H1 (cell line): ENCODE results near the gene KCNC4. TPM values are rescaled to one million over a fixed set of nuclear protein-coding genes. Genes with fewer than 3 reads are reported as not detected.

Experiments
- CTCF ChIA-PET: fragments of 300-600 bp; sonication (Branson Sonifier 250); formaldehyde crosslinking; loops from one replicate; lab custom pipeline; 2021; ENCODE audit not compliant: partially characterized antibody; lab: Charles Lee
- POLR2A ChIA-PET: fragments of 300-600 bp; sonication (Branson Sonifier 250); formaldehyde crosslinking; loops from one replicate; lab custom pipeline; 2021; ENCODE audit warnings: inconsistent platforms; ENCODE audit not compliant: partially characterized antibody; lab: Charles Lee
- DNase-seq, 2 experiments: peaks; one replicate each; pipeline versions ENCODE4 v3.0.0 to v3.0.0-alpha.2; 2010 to 2022; ENCODE audit warnings: low spot score in 2 of 2, low read depth in 1 of 2, mixed read lengths in 1 of 2
- FAIRE-seq: peaks from 2 replicates; lab custom pipeline; 2011; peaks lifted over from hg19 to GRCh38; lab: Jason Lieb, UNC
- H2AFZ ChIP-seq: 2 replicates; pipeline ENCODE4 v1.8.1; 2012; ENCODE audit warnings: low read length, inconsistent platforms
- H2AK5ac ChIP-seq: 2 replicates; pipeline ENCODE4 v1.6.1; 2013; ENCODE audit warnings: low read depth, low read length
- H2BK120ac ChIP-seq: replicated peaks from 2 replicates; pipeline ENCODE3; 2013; ENCODE audit warnings: low read depth, low read length, inconsistent platforms
- H2BK12ac ChIP-seq: 2 replicates; pipeline ENCODE4 v1.6.1; 2013; ENCODE audit warnings: low read depth, low read length
- H2BK15ac ChIP-seq: 2 replicates; pipeline ENCODE4 v1.6.1; 2013; ENCODE audit warnings: low read length
- H2BK20ac ChIP-seq: 2 replicates; pipeline ENCODE4 v1.6.1; 2013; ENCODE audit warnings: low read length
- H2BK5ac ChIP-seq: 2 replicates; pipeline ENCODE4 v1.6.1; 2013; ENCODE audit warnings: low read depth, low read length
- H3K14ac ChIP-seq: 2 replicates; pipeline ENCODE4 v1.6.1; 2013; ENCODE audit warnings: inconsistent platforms; ENCODE audit not compliant: insufficient read length
- H3K18ac ChIP-seq: 2 replicates; pipeline ENCODE4 v1.6.1; 2013; ENCODE audit warnings: low read length; ENCODE audit errors: extremely low read depth
- H3K23ac ChIP-seq: 2 replicates; pipeline ENCODE4 v1.6.1; 2013; ENCODE audit warnings: inconsistent platforms; ENCODE audit not compliant: insufficient read length
- H3K23me2 ChIP-seq: 2 replicates; pipeline ENCODE4 v1.6.1; 2013; ENCODE audit warnings: low read depth, low read length
- H3K27ac ChIP-seq: 2 replicates; pipeline ENCODE4 v1.6.1; 2011; ENCODE audit warnings: low read depth, low read length, inconsistent platforms
- H3K27me3 ChIP-seq, 4 experiments: replicated peaks in 1 of 4; 1 replicate in 1 of 4; 2 replicates in 3 of 4; pipeline versions ENCODE4 v1.6.1 to v1.8.1; 2011 to 2013; ENCODE audit warnings: low read length in 3 of 4, mild to moderate bottlenecking in 3 of 4, inconsistent platforms in 2 of 4, mixed read lengths in 2 of 4, moderate library complexity in 1 of 4; ENCODE audit not compliant: control insufficient read depth in 3 of 4, insufficient read depth in 3 of 4; ENCODE audit errors: extremely low read depth in 1 of 4
- H3K36me3 ChIP-seq, 4 experiments: 2 replicates each; pipeline versions ENCODE4 v1.6.1 to v1.8.1; 2011 to 2013; ENCODE audit warnings: mild to moderate bottlenecking in 4 of 4, low read length in 3 of 4, moderate library complexity in 2 of 4, control low read depth in 1 of 4, inconsistent platforms in 1 of 4; ENCODE audit not compliant: insufficient read depth in 4 of 4, control insufficient read depth in 2 of 4
- H3K4ac ChIP-seq: replicated peaks from 2 replicates; pipeline ENCODE3; 2013; ENCODE audit warnings: low read length, low read depth, mixed read lengths, inconsistent platforms; ENCODE audit not compliant: insufficient read length
- H3K4me1 ChIP-seq, 4 experiments: replicated peaks in 1 of 4; 1 replicate in 1 of 4; 2 replicates in 3 of 4; pipeline versions ENCODE4 v1.6.1 to v1.8.1; 2011 to 2013; ENCODE audit warnings: low read length in 3 of 4, inconsistent platforms in 2 of 4, mixed read lengths in 1 of 4; ENCODE audit not compliant: insufficient read depth in 4 of 4, control insufficient read depth in 3 of 4
- H3K4me2 ChIP-seq, 2 experiments: 2 replicates each; pipeline versions ENCODE4 v1.6.1 to v1.8.1; 2011 to 2013; ENCODE audit warnings: low read depth in 2 of 2, low read length in 2 of 2, control low read depth in 1 of 2, inconsistent platforms in 1 of 2, mild to moderate bottlenecking in 1 of 2; ENCODE audit not compliant: insufficient read depth in 1 of 2
- H3K4me3 ChIP-seq, 4 experiments: fragments of 200-600, 300-600 bp in 1 of 4; sonication (generic), shearing (Covaris generic), sonication (Bioruptor Twin) in 1 of 4; 2 replicates each; pipeline versions ENCODE4 v1.5.1 to v1.8.1; 2011 to 2016; ENCODE audit warnings: low read length in 4 of 4, low read depth in 3 of 4, control low read depth in 2 of 4, inconsistent platforms in 2 of 4, mild to moderate bottlenecking in 2 of 4, mixed read lengths in 1 of 4, moderate library complexity in 1 of 4; ENCODE audit not compliant: insufficient read depth in 2 of 4; ENCODE audit errors: extremely low read depth in 1 of 4
- H3K56ac ChIP-seq: replicated peaks from 2 replicates; pipeline ENCODE3; 2013; ENCODE audit warnings: low read depth, mild to moderate bottlenecking, mixed read lengths, low read length, inconsistent platforms; ENCODE audit not compliant: insufficient read length
- H3K79me1 ChIP-seq: 2 replicates; pipeline ENCODE4 v1.6.1; 2013; ENCODE audit warnings: low read depth, low read length, control low read depth
- H3K79me2 ChIP-seq, 2 experiments: 2 replicates each; pipeline versions ENCODE4 v1.6.1 to v1.8.1; 2012 to 2013; ENCODE audit warnings: low read length in 2 of 2, mild to moderate bottlenecking in 2 of 2, inconsistent platforms in 1 of 2; ENCODE audit not compliant: insufficient read depth in 2 of 2, control insufficient read depth in 1 of 2
- H3K9ac ChIP-seq, 4 experiments: replicated peaks in 1 of 4; 1 replicate in 1 of 4; 2 replicates in 3 of 4; pipeline versions ENCODE4 v1.6.1 to v1.8.1; 2011 to 2013; ENCODE audit warnings: low read depth in 3 of 4, low read length in 3 of 4, control low read depth in 2 of 4, mild to moderate bottlenecking in 2 of 4, moderate library complexity in 2 of 4, inconsistent platforms in 1 of 4; ENCODE audit errors: extremely low read depth in 1 of 4
- H3K9me3 ChIP-seq, 2 experiments: 2 replicates each; pipeline versions ENCODE4 v1.6.1 to v1.8.1; 2012 to 2013; ENCODE audit warnings: mild to moderate bottlenecking in 2 of 2, moderate library complexity in 2 of 2, control low read depth in 1 of 2, inconsistent platforms in 1 of 2, low read depth in 1 of 2, low read length in 1 of 2, mixed read lengths in 1 of 2; ENCODE audit not compliant: insufficient read depth in 2 of 2
- H4K20me1 ChIP-seq, 2 experiments: replicated peaks in 1 of 2; 2 replicates each; pipeline versions ENCODE3 to v1.8.1; 2011 to 2013; ENCODE audit warnings: inconsistent platforms in 2 of 2, low read length in 2 of 2, mild to moderate bottlenecking in 1 of 2; ENCODE audit not compliant: insufficient read depth in 2 of 2, control insufficient read depth in 1 of 2
- H4K5ac ChIP-seq: 2 replicates; pipeline ENCODE4 v1.6.1; 2013; ENCODE audit warnings: low read length, low read depth, mixed read lengths, inconsistent platforms; ENCODE audit not compliant: insufficient read length
- H4K8ac ChIP-seq: 2 replicates; pipeline ENCODE4 v1.8.0; 2013; ENCODE audit warnings: mild to moderate bottlenecking, moderate library complexity, low read length, inconsistent platforms; ENCODE audit not compliant: insufficient read depth; ENCODE audit errors: extremely low read depth
- H4K91ac ChIP-seq: replicated peaks from 2 replicates; pipeline ENCODE3; 2013; ENCODE audit warnings: low read length, mixed read lengths, inconsistent platforms; ENCODE audit not compliant: insufficient read length
- CEBPB ChIP-seq: IDR thresholded peaks from 2 replicates; pipeline ENCODE4 v1.6.1; 2012; ENCODE audit warnings: low read depth, low read length
- JUN ChIP-seq: IDR thresholded peaks from 2 replicates; pipeline ENCODE4 v1.6.1; 2011; ENCODE audit warnings: low read depth, mild to moderate bottlenecking, improper control_type of control experiment, low read length
- JUND ChIP-seq: IDR thresholded peaks from 2 replicates; pipeline ENCODE4 v1.6.1; 2011; ENCODE audit warnings: mild to moderate bottlenecking, improper control_type of control experiment, low read length
- SAP30 ChIP-seq: fragments of 300-600 bp; sonication (generic); IDR thresholded peaks from 2 replicates; pipeline ENCODE4 v1.7.1; 2012; ENCODE audit warnings: low read length, moderate library complexity, mild to moderate bottlenecking, inconsistent platforms; ENCODE audit not compliant: insufficient read depth, insufficient replicate concordance
- YY1 ChIP-seq: IDR thresholded peaks from 2 replicates; pipeline ENCODE4 v1.6.1; 2011; ENCODE audit warnings: low read depth, mild to moderate bottlenecking, low read length
- WGBS, 2 experiments: shearing (Covaris generic) in 1 of 2; methylation state at CpG; one replicate each; pipeline versions ENCODE4 v1.1.6 to v1.1.7; 2013 to 2015; ENCODE audit warnings: low lambda C conversion rate in 2 of 2, mixed read lengths in 2 of 2, inconsistent platforms in 1 of 2, low coverage in 1 of 2, missing lambda C conversion rate in 1 of 2; ENCODE audit not compliant: insufficient replicate concordance in 2 of 2, insufficient coverage in 1 of 2, insufficient read length in 1 of 2; ENCODE audit errors: extremely low coverage in 1 of 2, missing lambda C conversion rate in 1 of 2; 5-methylcytosine and 5-hydroxymethylcytosine counted together
- polyA plus RNA-seq, 7 experiments: library from polyadenylated mRNA; depleted of rRNA in 3 of 7; stranded (reverse) in 5 of 7; unstranded in 2 of 7; fragments of >200 nt in 5 of 7; fragments of 200-250 nt in 2 of 7; gene quantifications; 1 replicate in 5 of 7; 2 replicates in 1 of 7; 4 replicates in 1 of 7; pipeline versions ENCODE4 v1.2.1 to v1.2.3, GENCODE V29; 2011 to 2013; ENCODE audit warnings: missing spikeins in 2 of 7, mixed read lengths in 2 of 7
- total RNA-seq: library from RNA; stranded (reverse); fragmentation: NEBNext Ultra II Directional; extraction: Animal tissue kit (Norgen Biotek cat#: 25700); gene quantifications from 2 replicates; pipeline ENCODE4 v1.2.1, GENCODE V29; 2021

The KCNC4 gene
- total and polyA plus RNA-seq, 2 of the 8 experiments (the other 6 are each of a cell fraction or from before 2014, with no cell fraction given) = 8.1 to 11.2 TPM

DNA sequence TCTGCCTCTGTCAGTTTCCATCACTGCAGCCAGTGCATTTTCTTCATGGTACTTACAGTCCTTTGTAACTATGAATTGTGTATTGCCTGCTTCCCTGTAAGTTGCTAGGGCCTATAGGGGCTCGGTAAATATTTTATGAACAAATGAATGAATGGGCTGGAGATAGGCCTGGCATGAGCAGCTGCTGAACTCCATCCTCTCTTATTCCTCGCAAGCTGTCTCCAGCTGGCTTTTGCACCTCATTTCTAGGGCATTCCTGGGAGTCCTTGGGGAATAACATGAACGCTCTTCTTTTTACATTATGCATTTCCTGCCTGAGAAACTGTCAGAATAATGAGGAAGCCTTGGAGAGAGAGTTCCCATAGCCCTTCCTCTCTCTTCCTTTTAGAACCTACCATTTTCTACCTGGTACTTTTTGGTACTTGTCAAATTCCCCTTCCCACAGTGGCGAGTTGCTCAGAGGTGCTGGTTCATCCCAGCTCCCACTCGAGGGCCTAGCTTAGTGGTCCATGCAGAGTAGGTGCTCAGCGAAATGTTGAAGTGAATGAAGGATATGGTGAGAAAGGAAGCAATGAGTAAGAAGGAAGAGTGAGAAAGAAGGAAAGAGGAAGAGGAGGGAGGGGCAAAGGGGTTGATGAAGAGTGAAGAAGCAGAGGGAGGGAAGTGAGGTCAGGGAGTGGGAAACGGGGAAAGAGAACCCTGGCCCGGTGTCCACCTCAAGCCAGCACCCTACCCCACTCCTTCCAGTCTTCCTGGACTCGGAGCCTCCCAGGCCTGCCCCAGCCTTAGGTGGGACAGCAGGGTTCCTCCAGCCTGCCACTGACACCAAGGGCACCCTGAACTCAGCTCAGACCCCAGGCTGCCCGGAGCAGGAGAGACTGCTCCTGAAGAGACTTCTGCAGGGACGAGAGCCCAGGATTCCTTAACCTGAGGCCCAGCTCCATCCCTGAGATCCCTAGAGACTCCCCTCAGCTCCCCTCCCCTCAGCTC is 29.6 kb downstream of the KCNC4 start:
- Histone ChIP-seq H3K4me1 (peaks cover 0 to 21% (median 14%) of the 10 kb centered on the region in 4 experiments; a peak in 6 of 7 replicates), H3K4me2 (no peak overlapping the region), H3K9me3 (no peaks in the 10 kb centered on the region), H3K27ac (no peak overlapping the region), H3K23ac (no peak overlapping the region), H2AFZ (no peak overlapping the region), H2BK20ac (no peak overlapping the region), H2BK12ac (peak overlapping the region; percentile 50; the same call in 1 of the 2 replicates), H2BK5ac (no peak overlapping the region; the same call in 1 of the 2 replicates), H4K8ac (no peak overlapping the region; the same call in none of the 2 replicates), H3K14ac (no peak overlapping the region), H2AK5ac (0 out of 2 replicates have a peak overlapping the region, but pooled peaks have one; percentile 39), H4K5ac (no peak overlapping the region), H3K79me1 (no peaks in the 10 kb centered on the region), H3K79me2 (no peaks in the 10 kb centered on the region), H3K9ac (no peak overlapping the region), H3K56ac (no peak overlapping the region), H2BK15ac (no peak overlapping the region), H4K91ac (no peak overlapping the region), H3K27me3 (no peaks in the 10 kb centered on the region; a peak in 3 of 7 replicates), H3K18ac (no peak overlapping the region), H2BK120ac (no peak overlapping the region), H3K36me3 (no peaks in the 10 kb centered on the region), H3K23me2 (no peaks in the 10 kb centered on the region; the same call in 1 of the 2 replicates), H4K20me1 (no peaks in the 10 kb centered on the region), H3K4ac (no peak overlapping the region), H3K4me3 (no peak overlapping the region)
- TF ChIP-seq SAP30 (no peak), JUN (no peak), YY1 (no peak), JUND (no peak), CEBPB (no peak)
- no peak for DNase-seq
- WGBS, 2 experiments = 79 to 100% methylated on average over 1 to 10 of the region's 11 CpGs
- ChIA-PET CTCF (interaction anchor here (0.8 to 4.8 kb wide), 10 partner anchors 24 to 257 kb away, joined by 3 to 23 read pairs (median 6); no protein-coding TSS in a partner anchor), POLR2A (interaction anchor here (1.2 to 1.9 kb wide), 3 partner anchors 11 to 73 kb away, joined by 5 to 6 read pairs (median 6); no protein-coding TSS in a partner anchor)
- no peak for FAIRE-seq
